Neuronal stem cell (in vitro differentiated cells): ENCODE measurements around the gene DUSP3.
A peak's percentile ranks its signal among the peaks of the same experiment; 100 is the strongest.

Experiments used
- DNase-seq: peaks from one replicate; pipeline ENCODE4 v3.0.0-alpha.2; 2013; ENCODE audit warnings: low spot score
- H2AFZ ChIP-seq: one replicate; pipeline ENCODE4 v1.6.1; 2013; ENCODE audit warnings: mild to moderate bottlenecking, low read length, inconsistent platforms
- H2AK5ac ChIP-seq: 2 replicates; pipeline ENCODE4 v1.6.1; 2013; ENCODE audit warnings: low read depth, mild to moderate bottlenecking, inconsistent platforms, low read length, moderate library complexity, mixed read lengths
- H2BK120ac ChIP-seq: 2 replicates; pipeline ENCODE4 v1.6.1; 2013; ENCODE audit warnings: low read depth, mild to moderate bottlenecking, inconsistent platforms, low read length, moderate library complexity, mixed read lengths
- H2BK12ac ChIP-seq: one replicate; pipeline ENCODE4 v1.6.1; 2013; ENCODE audit warnings: low read length, inconsistent platforms
- H2BK15ac ChIP-seq: 2 replicates; pipeline ENCODE4 v1.6.1; 2013; ENCODE audit warnings: mild to moderate bottlenecking, low read length, inconsistent platforms, mixed read lengths
- H2BK5ac ChIP-seq: one replicate; pipeline ENCODE4 v1.6.1; 2013; ENCODE audit warnings: inconsistent platforms, mild to moderate bottlenecking, low read length, moderate library complexity
- H3K14ac ChIP-seq: one replicate; pipeline ENCODE4 v1.6.1; 2013; ENCODE audit warnings: low read length, inconsistent platforms
- H3K18ac ChIP-seq: 2 replicates; pipeline ENCODE4 v1.6.1; 2013; ENCODE audit warnings: low read length, inconsistent platforms
- H3K23ac ChIP-seq: 2 replicates; pipeline ENCODE4 v1.6.1; 2013; ENCODE audit warnings: low read depth, mild to moderate bottlenecking, mixed read lengths, low read length, inconsistent platforms; ENCODE audit not compliant: poor library complexity
- H3K27ac ChIP-seq: replicated peaks from 3 replicates; pipeline ENCODE4 v1.5.1; 2013; ENCODE audit warnings: low read length, inconsistent platforms
- H3K27me3 ChIP-seq, 3 experiments: 2 replicates each; pipeline ENCODE4 v1.6.1; 2013; ENCODE audit warnings: low read length in 3 of 3, mild to moderate bottlenecking in 2 of 3, inconsistent platforms in 1 of 3, low read depth in 1 of 3, mixed read lengths in 1 of 3, moderate library complexity in 1 of 3; ENCODE audit not compliant: control insufficient read depth in 3 of 3, insufficient read depth in 3 of 3
- H3K36me3 ChIP-seq, 2 donors: replicated peaks in 1 of 2; 2 replicates each; pipeline ENCODE4 v1.6.1; 2013; ENCODE audit warnings: low read length in 2 of 2; ENCODE audit not compliant: control insufficient read depth in 2 of 2, insufficient read depth in 2 of 2
- H3K4ac ChIP-seq: 2 replicates; pipeline ENCODE4 v1.6.1; 2013; ENCODE audit warnings: inconsistent platforms, mild to moderate bottlenecking, low read length, moderate library complexity
- H3K4me1 ChIP-seq, 2 donors: 1 replicate in 1 of 2; 2 replicates in 1 of 2; pipeline ENCODE4 v1.6.1; 2013; ENCODE audit warnings: low read length in 2 of 2, low read depth in 1 of 2; ENCODE audit not compliant: control insufficient read depth in 2 of 2, insufficient read depth in 1 of 2
- H3K4me2 ChIP-seq: one replicate; pipeline ENCODE4 v1.6.1; 2013; ENCODE audit warnings: mild to moderate bottlenecking, low read length, inconsistent platforms; ENCODE audit not compliant: insufficient read depth, poor library complexity, severe bottlenecking
- H3K4me3 ChIP-seq, 2 donors: 2 replicates each; pipeline ENCODE4 v1.5.1; 2013; ENCODE audit warnings: low read length in 2 of 2, mild to moderate bottlenecking in 2 of 2, inconsistent platforms in 1 of 2, moderate library complexity in 1 of 2
- H3K79me1 ChIP-seq: one replicate; pipeline ENCODE4 v1.6.1; 2013; ENCODE audit warnings: low read depth, mild to moderate bottlenecking, inconsistent platforms, low read length, moderate library complexity
- H3K9ac ChIP-seq: one replicate; pipeline ENCODE4 v1.6.1; 2013; ENCODE audit warnings: mild to moderate bottlenecking, low read depth, low read length, inconsistent platforms; ENCODE audit not compliant: poor library complexity
- H3K9me3 ChIP-seq, 2 donors: replicated peaks in 1 of 2; 2 replicates each; pipeline versions ENCODE3 to v1.6.1; 2013; ENCODE audit warnings: low read length in 2 of 2, mild to moderate bottlenecking in 2 of 2, inconsistent platforms in 1 of 2, low read depth in 1 of 2, mixed read lengths in 1 of 2, moderate library complexity in 1 of 2; ENCODE audit not compliant: control insufficient read depth in 2 of 2, insufficient read depth in 1 of 2
- H4K8ac ChIP-seq: one replicate; pipeline ENCODE4 v1.6.1; 2013; ENCODE audit warnings: low read depth, mild to moderate bottlenecking, inconsistent platforms, low read length, moderate library complexity
- H4K91ac ChIP-seq: one replicate; pipeline ENCODE4 v1.6.1; 2013; ENCODE audit warnings: low read length, low read depth, mild to moderate bottlenecking, inconsistent platforms; ENCODE audit not compliant: poor library complexity
- WGBS, 2 donors: extraction: QIAGEN DNeasy Blood & Tissue Kit; methylation state at CpG; one replicate each; pipeline ENCODE4 v1.1.7; 2013; ENCODE audit warnings: missing lambda C conversion rate in 2 of 2, mixed read lengths in 1 of 2; ENCODE audit not compliant: insufficient read length in 2 of 2, insufficient replicate concordance in 1 of 2; ENCODE audit errors: extremely low coverage in 2 of 2; 5-methylcytosine and 5-hydroxymethylcytosine counted together

The DUSP3 gene

DNA sequence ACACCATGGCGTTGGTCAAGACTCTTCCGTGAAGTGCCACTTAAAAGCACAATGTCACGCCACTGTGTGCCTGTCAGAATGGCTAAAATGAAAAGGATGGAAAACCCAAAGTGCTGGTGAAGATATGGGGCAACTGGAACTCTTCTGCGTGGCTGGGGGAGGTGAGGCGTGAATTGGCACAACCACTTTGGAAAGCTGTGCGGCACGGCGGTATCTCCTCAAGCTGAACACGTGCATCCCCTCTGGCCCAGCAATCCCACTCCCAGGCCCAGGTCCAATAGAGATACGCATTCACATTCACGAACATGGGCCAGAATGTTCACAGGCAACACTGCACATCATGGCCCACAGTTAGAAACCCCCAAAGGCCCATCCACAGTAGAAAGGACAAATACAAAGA lies 8.9 kb downstream of the DUSP3 start:
- Histone ChIP-seq H3K4me3 (peak overlapping the region in 1 of 2 donors; percentile 15), H2BK120ac (no peak overlapping the region), H4K91ac (no peak overlapping the region), H2BK5ac (no peak overlapping the region), H3K4ac (no peak overlapping the region), H3K9me3 (no peaks in the 10 kb centered on the region), H3K79me1 (peaks cover 3% of the 10 kb centered on the region), H3K14ac (no peak overlapping the region), H2AFZ (no peak overlapping the region), H3K9ac (peak overlapping the region; percentile 51), H2BK15ac (no peak overlapping the region), H3K23ac (no peak overlapping the region), H4K8ac (no peak overlapping the region), H3K18ac (no peak overlapping the region), H2BK12ac (no peak overlapping the region), H3K36me3 (peaks cover 30 to 48% of the 10 kb centered on the region in 2 donors), H3K27me3 (no peaks in the 10 kb centered on the region), H3K4me1 (no peaks in the 10 kb centered on the region), H2AK5ac (no peak overlapping the region), H3K4me2 (no peak overlapping the region), H3K27ac (no peak overlapping the region)
- WGBS, 2 donors: no CpG with 5 or more reads among the region's 11 CpGs
- DNase-seq: no peak

DNA sequence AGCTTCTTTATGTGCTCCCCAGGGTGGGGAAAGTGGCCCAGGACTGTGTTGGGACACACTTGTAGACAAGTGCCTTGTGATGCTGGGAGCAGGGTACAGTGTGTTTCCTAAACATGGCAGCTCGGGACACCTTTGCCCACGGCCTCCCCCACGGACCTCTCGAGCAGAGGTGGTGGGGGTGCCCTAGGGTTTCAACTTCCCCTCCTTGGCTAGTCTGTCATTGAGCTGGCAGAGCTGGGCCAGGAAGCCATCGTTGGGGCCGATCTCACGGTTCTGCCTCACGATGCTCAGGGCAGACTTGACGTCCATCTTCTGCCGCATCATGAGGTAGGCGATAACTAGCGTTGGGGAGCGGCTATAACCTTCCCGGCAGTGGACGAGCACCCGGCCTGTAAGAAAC lies 9.4 kb downstream of the DUSP3 start:
- no peak overlapping the region for H3K4me3 ChIP-seq
- no peak overlapping the region for H2AFZ ChIP-seq
- H3K4me2 ChIP-seq: no peak overlapping the region
- no peak overlapping the region for H2BK12ac ChIP-seq
- H4K8ac ChIP-seq: no peak overlapping the region
- H3K14ac ChIP-seq: no peak overlapping the region
- no peak overlapping the region for H2BK120ac ChIP-seq
- H3K23ac ChIP-seq: no peak overlapping the region
- H3K9ac ChIP-seq: peak overlapping the region; percentile 51
- no peaks in the 10 kb centered on the region for H3K4me1 ChIP-seq
- no peak for DNase-seq
- H3K4ac ChIP-seq: no peak overlapping the region
- no peak overlapping the region for H3K27ac ChIP-seq
- H3K18ac ChIP-seq: no peak overlapping the region
- H4K91ac ChIP-seq: no peak overlapping the region
- no CpG with 5 or more reads among the region's 16 CpGs for WGBS, 2 donors
- H2BK5ac ChIP-seq: no peak overlapping the region
- no peaks in the 10 kb centered on the region for H3K27me3 ChIP-seq
- H3K36me3 ChIP-seq: peaks cover 26 to 44% of the 10 kb centered on the region in 2 donors
- no peak overlapping the region for H2BK15ac ChIP-seq
- no peaks in the 10 kb centered on the region for H3K9me3 ChIP-seq
- no peak overlapping the region for H2AK5ac ChIP-seq
- peaks cover 3% of the 10 kb centered on the region for H3K79me1 ChIP-seq

DNA sequence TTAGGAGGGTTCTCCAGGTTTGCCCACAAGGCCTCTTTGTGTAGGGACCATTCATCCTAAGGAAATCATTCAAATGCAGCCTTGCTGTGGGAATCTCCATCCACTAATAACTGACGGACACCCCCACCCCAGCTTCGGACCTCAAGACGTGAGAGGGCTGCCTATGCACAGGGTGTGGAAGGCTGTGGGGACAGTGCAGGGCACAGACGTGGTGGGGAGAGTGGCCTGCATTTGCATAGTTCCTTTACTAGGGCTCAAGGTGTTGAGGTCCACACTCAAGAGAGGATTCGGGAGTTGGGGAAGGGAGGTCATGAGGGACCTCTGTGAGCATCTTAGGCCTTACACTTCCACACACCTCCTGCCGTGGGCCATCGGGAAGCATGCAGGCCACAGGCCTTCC lies 9.8 kb downstream of the DUSP3 start:
- Histone ChIP-seq H2BK5ac (no peak overlapping the region), H3K27ac (no peak overlapping the region), H3K9me3 (no peaks in the 10 kb centered on the region), H3K14ac (no peak overlapping the region), H4K8ac (no peak overlapping the region), H3K4ac (no peak overlapping the region), H2AK5ac (no peak overlapping the region), H3K4me2 (no peak overlapping the region), H3K27me3 (no peaks in the 10 kb centered on the region), H2BK12ac (no peak overlapping the region), H2BK120ac (no peak overlapping the region), H4K91ac (no peak overlapping the region), H3K4me3 (no peak overlapping the region), H3K36me3 (peaks cover 22 to 39% of the 10 kb centered on the region in 2 donors), H3K79me1 (peaks cover 3% of the 10 kb centered on the region), H3K23ac (no peak overlapping the region), H3K9ac (no peak overlapping the region), H2AFZ (no peak overlapping the region), H2BK15ac (no peak overlapping the region), H3K18ac (no peak overlapping the region), H3K4me1 (no peaks in the 10 kb centered on the region)
- WGBS, 2 donors: no CpG with 5 or more reads among the region's 7 CpGs
- DNase-seq: no peak

DNA sequence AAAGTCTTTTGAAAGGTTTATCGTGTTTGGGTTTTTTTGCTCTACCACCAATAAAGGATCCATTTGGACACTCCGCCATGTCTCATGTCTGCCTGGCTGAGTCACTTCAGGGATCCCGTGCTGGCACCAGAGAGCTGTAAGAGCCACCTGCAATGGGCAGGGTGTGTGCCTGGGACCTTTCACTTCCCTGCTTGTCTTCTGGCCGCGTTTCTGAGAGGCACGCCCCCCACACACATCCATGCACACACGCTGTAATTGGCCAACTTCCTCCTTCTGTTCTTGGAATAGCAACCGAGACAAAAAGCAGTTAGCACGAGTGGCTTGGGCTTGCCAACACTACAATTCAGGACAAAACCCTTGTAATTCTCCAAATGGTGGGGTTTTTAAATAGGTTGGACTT lies 10.4 kb downstream of the DUSP3 start:
- no CpG with 5 or more reads among the region's 9 CpGs for WGBS, 2 donors
- H3K14ac ChIP-seq: no peak overlapping the region
- no peaks in the 10 kb centered on the region for H3K27me3 ChIP-seq
- no peak overlapping the region for H3K4me3 ChIP-seq
- no peak overlapping the region for H2BK15ac ChIP-seq
- H3K79me1 ChIP-seq: peaks cover 3% of the 10 kb centered on the region
- H2BK5ac ChIP-seq: no peak overlapping the region
- peaks cover 22 to 39% of the 10 kb centered on the region in 2 donors for H3K36me3 ChIP-seq
- H4K91ac ChIP-seq: no peak overlapping the region
- no peak overlapping the region for H3K23ac ChIP-seq
- no peak overlapping the region for H2BK120ac ChIP-seq
- H2AFZ ChIP-seq: no peak overlapping the region
- H3K9me3 ChIP-seq: no peaks in the 10 kb centered on the region
- H2BK12ac ChIP-seq: no peak overlapping the region
- DNase-seq: no peak
- H4K8ac ChIP-seq: no peak overlapping the region
- no peak overlapping the region for H3K27ac ChIP-seq
- H3K4me2 ChIP-seq: no peak overlapping the region
- H3K4me1 ChIP-seq: no peaks in the 10 kb centered on the region
- H3K4ac ChIP-seq: no peak overlapping the region
- H3K18ac ChIP-seq: no peak overlapping the region
- no peak overlapping the region for H2AK5ac ChIP-seq
- no peak overlapping the region for H3K9ac ChIP-seq
